ENCODE measurements around the gene HECTD1.
"Not testable (repeated sequence)": the region's sequence is repeated elsewhere in the genome, so short reads cannot be mapped to it uniquely, and the experiment has no call there.

Gene HECTD1

GRCh38 chr14:31057035-31057434 is 150.6 kb downstream of the HECTD1 start:
- DNase-seq (ENCODE audit: low read depth in 4 of 4, low spot score in 1 of 4), result no peak

- DNase-seq (ENCODE audit: low read depth in 4 of 4, low spot score in 1 of 4), result not testable (repeated sequence)
Measured at GRCh38 chr14:31052905-31053586, 154.5 kb downstream of the HECTD1 start.

GRCh38 chr14:31051511-31051910 is 156.1 kb downstream of the HECTD1 start:
- DNase-seq (ENCODE audit: low read depth in 4 of 4, low spot score in 1 of 4), result no peak

- no peak for DNase-seq (ENCODE audit: low read depth in 4 of 4, low spot score in 1 of 4)
Measured at GRCh38 chr14:31051023-31051422, 156.6 kb downstream of the HECTD1 start.

Measured in stimulated activated CD4-positive, alpha-beta T cell treated with anti-CD3 and anti-CD28 coated beads, Interleukin-1b, Interleukin-23, amount 100 ng/mL, for 24 hours (primary cell).